ENCODE results near the gene PRKCZ.
"Not testable (repeated sequence)": the region's sequence is repeated elsewhere in the genome, so short reads cannot be mapped to it uniquely, and the experiment has no call there.

PRKCZ gene

DNA sequence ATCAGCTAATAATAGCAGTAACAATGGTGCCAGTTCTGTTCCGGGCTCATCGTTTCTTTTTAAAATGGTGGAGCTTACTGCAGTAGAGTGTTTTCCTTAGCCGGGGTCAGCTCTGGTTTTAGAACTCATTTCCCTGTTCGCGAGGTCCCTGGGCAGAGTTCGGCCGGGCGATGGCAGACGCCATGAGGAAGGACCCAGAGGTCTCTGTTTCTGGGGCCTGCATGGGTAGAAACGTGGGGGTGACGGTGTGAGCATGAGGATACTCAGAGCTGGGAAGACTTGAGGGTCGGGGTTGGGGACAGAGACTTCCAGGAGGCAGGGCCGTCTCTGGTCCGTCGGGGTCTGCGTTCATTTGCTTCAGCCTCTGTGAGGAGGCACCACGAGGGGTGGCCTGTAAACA is 38.8 kb downstream of the PRKCZ start:
- DNase-seq, result no peak

DNA sequence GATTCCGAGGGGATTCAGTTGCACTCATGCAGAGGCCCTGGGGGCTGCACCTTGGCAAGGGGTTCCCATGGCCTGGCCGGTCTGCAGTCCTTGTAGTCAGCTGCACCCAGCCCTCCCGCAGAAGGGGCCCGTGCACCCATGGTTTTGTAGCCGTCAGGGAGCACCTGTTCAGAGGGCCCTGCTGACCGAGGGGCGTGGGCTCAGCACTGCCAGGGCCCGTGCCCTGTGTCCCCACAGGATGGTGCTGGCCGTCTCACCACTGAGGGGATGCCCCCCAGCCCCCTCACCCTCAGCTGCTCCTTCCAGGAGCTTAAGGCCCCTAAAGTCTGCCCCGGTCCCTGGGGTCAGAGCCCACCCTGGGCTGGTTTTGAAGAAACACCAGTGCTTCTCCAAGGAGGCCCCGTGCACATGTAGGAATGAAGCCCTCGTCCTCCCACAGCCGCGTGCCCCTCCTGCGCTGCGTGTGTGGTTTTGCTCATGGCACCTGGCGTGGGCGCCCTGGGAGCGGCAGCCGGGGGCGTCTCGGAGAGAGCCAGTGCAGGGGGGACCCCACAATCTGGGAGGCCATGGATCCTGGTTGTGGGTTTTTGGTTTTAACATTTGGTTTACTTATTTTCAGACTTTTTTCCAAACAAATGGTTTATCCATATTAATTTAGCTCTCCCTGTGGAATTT is 40.1 kb downstream of the PRKCZ start:
- no peak for DNase-seq

DNA sequence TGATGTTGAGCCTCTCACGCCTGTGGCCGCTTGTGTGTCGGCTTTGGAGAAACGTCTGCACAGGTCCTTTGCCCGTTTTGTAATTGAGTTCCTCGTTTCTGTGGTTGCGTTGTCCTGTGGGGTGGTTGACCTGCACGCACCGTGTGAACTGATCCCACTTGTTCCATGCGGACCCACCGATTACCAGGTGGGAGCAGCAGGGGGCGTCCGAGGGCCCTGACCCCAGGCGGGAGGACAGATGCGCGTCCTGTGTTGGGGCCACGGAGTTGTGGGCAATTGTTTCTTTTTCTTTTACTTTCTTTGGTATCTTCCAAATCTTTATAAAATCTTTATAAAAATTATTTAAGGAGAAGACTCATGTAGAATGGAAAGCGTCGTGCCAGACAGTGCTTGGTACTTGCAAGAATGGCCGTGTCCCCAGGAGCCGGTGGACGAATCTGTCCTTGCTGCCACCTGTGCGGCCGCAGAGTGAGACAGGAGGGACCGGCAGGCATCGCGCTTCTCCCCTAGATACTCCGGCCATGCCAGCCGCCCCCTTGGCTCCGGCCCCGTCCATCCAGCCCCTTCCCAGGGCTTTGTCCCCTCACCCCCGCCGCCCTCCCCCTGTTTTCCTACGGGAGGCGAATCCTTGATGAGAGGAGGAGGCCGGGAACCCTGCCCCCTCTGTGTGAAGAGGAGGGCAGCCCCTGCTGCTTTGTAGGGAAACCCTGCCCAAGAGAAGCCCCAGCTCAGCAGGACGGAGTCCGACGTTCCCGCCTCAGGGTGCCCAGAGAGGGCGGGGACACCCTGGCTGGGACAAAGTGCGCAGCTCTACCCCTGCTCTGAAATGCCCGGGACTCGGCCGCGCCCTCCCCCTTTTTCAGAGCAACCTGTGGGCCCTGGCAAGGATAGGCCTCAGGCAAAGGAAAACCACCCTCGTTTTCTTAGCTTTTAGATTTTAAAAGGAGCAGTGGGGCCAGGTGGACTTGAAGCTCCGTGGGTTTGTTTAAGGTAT is 41.7 kb downstream of the PRKCZ start:
- DNase-seq, result no peak

DNA sequence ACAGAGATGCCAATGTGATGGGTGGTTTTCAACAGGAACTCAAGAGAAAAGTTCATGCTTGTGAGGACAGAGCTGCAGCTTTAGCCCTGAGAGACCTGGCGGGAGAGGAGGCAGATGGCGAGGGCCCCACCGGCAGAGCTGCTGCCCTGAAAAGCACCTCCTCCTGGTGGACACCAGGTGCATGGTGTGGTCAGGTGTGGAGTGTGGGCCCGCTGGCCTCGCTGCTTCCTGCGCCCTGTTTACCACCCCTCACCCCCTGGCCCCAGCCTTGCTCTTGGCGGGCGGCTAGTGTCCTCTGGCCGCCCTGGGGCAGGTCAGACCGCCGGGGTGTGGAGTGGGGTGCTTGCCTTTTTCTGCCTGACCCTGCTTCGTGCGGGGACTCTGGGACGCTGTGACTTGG is 42.8 kb downstream of the PRKCZ start:
- DNase-seq, result no peak

DNA sequence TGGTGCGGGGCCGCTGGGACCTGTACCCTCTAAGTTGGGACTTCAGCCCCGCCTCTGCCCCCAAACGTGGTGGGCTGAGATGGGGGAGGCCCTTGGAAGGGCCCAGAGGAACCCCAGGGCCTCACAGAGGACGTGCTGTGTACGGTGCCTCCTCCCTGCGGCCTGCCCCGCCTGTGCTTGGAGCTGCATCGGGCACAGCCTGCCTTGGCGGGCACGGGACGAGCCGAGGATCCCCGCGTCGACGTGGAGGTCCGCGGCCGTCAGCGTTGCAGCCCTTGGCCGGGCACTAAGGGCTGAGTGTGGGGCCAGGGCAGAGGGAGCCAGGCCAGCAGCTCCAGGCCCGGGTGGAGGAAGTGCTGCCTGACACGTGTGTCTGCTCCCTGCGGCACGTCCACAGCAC is 43.4 kb downstream of the PRKCZ start:
- no peak for DNase-seq

DNA sequence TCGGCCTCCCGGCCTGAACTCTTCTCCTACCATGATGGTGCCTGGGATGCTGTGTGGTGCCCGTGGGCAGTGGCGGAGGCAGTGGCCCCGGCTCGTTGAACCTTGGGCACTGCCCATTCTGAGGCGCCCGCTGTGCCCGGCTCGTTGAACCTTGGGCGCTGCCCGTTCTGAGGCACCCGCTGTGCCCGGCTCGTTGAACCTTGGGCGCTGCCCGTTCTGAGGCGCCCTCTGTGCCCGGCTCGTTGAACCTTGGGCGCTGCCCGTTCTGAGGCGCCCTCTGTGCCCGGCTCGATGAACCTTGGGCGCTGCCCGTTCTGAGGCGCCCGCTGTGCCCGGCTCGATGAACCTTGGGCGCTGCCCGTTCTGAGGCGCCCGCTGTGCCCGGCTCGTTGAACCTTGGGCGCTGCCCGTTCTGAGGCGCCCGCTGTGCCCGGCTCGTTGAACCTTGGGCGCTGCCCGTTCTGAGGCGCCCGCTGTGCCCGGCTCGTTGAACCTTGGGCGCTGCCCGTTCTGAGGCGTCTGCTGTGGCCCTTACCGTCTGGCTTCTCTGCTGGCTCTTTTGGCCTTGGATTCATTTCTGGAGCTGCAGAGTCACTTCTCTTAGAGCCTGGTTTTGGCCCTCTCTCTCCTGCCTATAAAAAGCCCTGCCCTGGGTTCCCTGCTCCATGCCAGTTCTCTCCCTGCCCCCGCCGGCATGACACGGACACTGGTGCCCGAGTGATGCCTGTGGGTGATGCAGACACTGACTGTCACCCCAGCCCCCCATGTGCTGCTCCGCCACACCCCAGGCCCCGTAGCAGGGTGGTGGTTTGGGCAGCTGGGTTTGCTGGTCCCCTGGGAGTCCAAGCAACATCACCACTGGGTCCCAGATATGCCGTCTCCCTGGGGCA is 44.3 kb downstream of the PRKCZ start:
- DNase-seq, result not testable (repeated sequence)

DNA sequence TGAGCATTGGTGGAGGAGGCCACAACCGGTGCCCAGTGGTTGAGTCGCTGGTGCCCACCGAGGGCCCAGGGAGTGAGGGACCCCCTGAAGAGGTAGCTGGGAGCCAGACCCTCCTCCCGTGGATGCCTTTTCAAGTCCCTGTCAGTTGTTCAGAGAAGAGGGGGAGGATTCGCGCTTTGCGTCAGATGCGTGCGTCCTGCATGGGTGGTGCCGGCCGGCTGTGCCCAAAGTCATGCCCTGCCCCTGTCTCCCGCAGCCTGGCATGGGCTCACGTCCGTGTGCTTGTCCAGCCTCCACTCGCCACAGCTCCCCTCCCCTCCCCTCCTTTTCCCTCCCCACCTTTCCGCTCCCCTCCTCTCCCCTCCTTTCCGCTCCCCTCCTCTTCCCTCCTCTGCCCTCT is 45.2 kb downstream of the PRKCZ start:
- DNase-seq, result no peak

DNA sequence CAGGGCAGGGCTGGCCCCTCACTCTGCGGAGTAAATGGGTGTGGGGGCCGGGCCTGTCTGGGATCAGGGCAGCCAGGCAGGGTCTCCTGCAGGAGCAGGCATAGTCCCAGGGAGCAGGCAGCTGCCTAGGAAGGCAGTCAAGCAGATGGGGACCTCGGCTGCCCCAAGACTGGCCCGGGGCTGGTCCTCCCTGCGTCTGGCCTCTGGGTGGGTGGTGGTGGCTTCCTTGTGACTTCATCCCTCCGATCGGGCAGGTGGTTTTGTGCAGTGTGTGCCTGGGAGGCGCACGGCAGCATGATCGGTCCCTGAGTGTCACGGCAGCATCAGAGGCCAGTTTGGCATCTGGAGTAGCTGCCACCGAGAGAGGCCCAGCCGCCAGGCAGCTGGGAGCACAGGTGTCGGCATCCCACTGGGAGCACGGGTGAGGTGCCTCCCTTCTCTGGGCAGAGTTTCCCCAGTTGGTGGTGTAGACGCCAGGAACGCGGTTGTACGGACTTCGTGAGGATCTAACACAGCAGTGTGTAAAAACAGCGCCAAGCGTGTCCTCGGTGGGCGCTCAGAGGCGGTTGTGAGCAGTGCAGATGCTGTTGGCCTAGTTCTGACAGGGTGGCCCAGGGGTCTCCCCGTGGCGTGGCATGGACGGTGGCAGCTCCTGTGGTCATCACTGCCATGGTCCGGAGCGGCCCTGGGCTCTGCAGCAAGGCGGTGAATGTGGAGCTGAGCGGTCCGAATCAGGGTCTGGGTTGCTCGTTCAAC is 45.9 kb downstream of the PRKCZ start:
- DNase-seq, result no peak

DNA sequence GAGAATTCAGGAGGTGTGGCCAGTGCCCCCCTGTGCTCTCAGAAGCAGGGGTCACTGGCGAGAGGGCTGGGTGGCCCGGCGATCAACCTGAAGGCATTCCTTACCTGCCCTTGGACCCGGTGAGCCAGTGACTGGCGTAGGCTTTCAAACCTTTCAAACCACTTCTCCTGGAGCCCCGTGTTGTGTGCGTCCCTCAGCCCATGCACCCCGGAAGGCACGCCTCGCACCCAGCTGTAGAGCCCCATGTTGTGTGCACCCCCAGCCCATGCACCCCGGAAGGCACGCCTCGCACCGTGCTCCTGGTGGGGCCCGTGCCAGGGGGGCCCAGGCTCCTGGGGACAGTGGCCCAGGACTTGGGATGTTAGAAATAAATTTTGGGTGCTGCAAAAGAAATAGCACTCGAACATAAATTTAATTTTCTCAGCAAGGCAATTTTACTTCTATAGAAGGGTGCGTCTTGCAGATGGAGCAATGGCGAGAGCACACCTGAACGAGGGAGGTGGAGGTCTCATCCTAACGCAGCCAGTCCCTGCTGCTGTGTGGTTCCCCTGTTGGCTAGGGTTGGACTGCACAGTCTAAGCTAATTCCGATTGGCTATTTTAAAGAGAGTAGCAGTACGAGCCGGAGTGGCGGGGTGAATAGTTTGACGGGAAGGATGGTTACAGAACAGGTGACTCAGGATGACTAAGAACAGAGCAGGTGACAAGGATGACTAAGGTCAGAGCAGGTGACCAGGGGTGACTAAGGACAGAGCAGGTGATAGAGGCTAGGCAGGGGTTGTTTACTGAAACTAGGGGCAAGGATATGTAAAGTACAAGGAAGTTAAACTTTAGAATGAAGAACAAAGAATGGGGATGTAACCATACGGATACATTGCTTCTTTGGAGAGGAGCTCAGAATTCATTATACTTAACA is 47.4 kb downstream of the PRKCZ start:
- DNase-seq, result no peak

DNA sequence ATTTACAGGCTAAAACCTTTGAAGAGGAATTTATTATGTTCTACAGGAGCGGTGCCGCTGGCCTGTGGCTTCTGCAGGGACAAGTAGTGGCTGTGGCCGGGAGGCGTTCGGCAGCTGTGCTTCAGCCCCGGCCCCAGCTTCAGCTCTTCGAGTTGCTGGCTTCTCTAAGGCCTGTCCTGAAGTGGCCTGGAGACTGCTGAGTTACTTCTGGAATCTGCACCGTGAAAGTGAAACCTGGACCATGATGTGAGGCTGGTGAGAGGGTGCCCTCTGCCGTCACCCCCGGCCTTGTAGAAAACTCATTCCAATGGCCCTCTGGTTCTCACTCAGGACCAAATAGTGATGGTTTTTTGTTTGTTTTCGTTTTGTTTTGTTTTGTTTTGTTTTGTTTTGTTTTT is 48.1 kb downstream of the PRKCZ start:
- DNase-seq, result no peak

DNA sequence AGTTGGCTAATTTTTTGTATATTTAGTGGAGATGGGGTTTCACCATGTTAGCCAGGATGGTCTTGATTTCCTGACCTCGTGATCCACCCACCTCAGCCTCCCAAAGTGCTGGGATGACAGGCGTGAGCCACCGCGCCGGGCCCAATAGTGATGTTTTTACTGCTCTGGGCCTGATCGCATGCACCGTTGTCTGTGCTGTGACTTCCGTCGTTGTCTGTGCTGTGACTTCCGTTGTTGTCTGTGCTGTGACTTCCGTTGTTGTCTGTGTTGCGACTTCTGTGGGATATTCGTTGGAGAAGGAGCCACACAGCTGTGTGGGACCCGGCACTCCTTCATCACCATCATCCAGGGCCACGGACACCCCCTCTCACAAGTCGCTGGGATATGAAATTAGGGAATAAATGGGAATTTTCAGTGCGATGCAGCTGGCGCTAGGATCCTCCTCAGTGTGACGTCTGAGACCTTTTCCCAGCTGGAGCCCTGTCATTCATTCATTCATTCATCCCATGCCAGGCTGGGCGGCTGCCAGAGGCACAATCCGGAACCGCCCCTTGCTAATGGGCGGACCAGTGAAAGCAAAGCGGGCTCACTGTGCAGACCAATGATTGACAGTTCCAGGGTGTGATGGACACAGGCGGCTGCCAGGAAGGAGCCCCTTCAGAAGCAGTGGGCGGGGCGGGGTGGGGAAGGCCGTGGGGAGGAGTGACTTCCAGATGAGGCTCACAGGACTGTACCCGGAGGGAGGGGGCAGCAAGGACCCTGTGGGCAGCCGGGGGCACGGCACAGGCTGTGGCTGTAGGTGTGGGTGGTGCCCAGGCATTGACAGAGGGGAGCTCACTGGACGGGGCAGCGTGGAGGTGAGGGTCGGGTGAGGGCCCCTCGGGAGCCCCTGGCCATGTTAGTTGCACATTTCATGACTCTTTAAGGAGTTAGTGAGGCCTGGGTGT is 48.9 kb downstream of the PRKCZ start:
- DNase-seq, result no peak

DNA sequence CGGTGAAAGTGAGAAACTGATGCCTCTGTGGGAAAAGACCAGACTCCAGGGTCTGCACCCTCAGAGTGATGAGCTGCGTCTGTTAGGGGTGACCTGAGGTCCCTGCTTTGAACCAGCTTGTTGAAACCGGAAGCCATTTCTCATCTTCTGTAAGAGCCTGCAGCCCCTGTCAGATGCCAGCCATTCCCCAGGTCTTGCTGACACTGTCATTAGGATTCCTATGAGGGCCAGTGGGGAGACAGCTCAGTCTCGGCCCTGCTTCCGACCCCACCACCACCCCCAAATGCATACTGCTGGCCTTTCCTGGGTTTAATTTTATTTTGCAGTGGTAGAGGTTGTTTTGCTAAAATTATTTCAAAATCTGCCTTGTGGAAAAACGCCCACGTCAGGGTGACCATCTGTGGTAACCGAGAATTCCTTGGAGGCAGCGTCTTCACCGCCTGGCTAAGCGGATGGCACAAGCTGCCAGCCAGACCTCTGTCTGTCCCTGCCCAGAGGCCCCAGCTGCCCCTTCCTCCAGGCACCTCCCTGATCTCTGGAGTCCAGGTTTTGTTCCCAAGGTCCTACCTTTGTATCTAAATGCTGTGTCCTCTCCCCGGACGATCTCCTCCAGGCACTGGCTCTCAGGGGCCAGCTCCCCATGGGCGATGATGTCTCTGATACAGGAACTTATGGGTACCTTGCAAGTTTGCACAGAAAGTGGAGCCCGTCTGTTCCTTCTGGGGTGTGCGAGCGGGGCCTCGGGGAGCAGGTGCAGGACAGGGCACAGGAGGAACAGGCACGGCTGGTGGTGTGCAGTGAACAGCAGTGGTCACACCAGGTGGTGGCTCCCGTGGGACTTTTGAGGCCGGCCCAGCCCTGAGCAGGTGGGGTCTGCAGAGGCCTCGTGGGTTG is 49.9 kb downstream of the PRKCZ start:
- DNase-seq, result no peak

DNA sequence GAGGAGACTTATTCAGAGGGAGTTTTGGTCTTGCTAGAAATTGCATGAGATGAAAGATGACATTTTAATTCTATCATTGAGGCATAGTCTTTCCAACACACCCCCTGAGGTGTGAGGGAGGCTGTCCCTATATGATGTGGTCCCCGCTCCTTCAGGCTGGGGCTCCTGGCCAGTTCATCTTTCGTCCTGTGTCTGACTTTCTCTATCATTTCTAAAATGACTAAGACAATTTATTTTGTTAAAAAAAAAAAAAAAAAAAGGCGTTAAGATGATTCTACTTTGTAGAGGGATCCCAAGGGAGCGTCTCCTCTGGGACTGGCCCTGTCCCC is 50.5 kb downstream of the PRKCZ start:
- no peak for DNase-seq

DNA sequence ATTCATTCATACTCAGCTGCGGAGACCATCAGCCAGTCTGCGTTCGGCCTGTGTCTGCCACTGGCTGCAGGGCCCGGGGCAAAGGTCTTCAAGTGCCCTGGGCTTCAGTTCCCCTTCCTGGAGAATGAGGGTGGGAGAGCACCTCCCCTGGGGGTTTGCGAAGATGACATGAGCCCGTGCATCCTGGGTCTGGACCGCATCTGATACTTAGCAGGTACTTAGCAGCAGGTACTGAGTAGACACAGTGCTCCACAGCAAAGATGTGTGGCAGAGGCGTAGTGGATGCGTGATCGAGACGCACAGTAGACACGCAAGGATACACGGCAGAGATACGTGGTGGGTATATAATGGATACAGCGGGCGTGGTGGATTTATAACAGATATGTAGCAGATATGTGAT is 51.3 kb downstream of the PRKCZ start:
- no peak for DNase-seq

DNA sequence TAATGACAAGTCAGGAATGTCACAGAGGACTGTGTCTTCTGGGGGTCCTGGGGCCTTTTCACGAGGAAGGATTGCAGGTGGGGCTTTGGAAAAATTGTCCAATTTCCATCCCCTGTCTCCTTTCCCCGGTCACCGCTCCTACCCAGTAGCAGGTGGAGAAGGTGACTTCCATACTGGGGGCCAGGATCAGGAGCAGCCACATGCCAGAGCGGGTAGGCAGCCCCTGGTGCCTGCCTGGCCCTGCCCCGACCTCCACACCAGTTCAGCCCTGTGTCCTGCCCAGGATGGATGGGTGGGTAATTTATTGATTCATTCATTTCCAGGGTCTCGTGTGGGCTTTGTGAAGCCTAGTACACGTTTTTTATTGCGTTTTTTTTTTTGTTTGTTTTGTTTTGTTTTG is 51.7 kb downstream of the PRKCZ start:
- no peak for DNase-seq

DNA sequence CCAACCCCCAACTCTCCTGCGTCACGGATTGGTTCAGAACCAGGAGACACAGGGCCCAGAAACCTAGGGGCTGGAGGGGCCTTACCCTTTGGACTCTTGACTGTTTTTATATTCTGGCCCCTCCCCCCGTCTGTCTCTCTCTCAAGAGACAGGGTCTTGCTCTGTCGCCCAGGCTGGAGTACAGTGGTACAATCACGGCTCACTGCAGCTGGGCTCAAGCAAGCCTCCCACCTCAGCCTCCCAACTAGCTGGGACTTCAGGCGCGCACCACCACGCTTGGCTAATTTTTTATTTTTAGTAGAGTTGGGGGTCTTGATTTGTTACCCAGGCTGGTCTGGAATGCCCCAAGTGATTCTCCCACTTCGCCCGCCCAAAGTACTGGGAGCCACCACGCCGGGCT is 52.5 kb downstream of the PRKCZ start:
- no peak for DNase-seq

DNA sequence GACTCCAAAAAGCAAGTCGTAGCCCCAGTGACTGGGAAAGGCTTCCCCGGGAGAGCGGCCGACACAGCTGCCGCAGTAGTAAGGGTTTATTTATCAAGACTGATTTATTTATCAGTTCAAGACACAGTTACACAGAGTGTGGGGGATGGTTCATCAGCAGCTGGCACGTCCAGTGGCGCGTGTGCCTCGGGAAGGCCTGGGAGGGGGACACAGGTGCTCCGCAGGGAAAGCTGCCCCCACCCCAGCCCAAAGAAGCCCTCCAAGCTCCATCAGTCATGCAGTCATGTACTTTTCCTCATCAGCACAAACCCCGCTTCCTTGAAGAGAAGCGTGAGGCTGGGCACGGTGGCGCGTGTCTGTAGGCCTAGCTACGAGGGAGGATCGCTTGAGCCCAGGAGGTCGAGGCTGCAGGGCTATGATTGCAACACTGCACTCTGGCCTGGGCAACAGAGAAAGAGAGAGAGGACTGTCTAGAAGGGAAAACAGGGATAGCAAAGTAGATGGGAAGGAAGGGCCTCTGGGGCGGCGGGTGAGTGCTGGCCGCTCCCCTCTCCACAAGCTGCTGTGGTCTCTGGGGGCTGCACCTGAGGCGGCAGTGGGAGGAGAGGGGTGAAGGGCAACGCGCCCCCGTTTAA is 53.2 kb downstream of the PRKCZ start:
- no peak for DNase-seq

DNA sequence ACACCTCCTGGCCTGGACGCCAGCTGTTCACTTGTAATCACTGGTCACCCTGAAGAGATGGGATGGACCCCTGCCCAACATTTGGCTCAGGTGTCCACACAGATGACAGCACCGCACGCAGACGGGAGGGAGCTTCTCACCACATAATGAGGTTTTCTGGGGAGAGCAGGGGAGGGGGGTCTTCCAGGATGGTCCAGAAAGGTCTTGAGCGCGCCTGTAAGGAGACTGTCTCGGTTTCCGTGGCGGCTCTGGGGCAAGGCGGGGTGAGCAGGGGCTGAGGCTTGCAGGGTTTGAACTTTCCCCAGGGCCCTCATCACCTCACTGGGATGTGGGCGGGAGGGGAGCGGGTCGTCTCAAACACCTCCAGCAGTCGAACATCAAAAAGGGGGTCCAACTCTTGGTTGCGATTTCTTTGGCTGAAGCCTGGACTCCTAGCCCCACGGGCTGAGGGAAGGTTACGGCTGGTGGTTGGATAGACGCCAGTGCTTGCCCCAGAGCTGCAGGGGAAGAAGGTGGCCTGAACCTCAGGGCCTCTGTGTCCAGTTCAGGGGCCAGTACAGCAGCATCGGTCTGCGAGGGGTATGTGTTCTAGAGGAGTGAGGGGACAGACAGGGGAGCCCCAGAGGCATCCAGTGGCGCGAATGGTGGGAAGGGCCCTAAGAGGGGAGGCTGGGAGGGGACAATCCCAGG is 53.8 kb downstream of the PRKCZ start:
- DNase-seq, result no peak

All from GDM1 (cell line).